CD1c-positive myeloid dendritic cell (primary cell): ENCODE measurements around the gene LSMEM2.

Source experiments
- DNase-seq: peaks from one replicate; pipeline ENCODE4 v3.0.0-alpha.2; 2016; ENCODE audit errors: extremely low spot score

Gene LSMEM2

DNA sequence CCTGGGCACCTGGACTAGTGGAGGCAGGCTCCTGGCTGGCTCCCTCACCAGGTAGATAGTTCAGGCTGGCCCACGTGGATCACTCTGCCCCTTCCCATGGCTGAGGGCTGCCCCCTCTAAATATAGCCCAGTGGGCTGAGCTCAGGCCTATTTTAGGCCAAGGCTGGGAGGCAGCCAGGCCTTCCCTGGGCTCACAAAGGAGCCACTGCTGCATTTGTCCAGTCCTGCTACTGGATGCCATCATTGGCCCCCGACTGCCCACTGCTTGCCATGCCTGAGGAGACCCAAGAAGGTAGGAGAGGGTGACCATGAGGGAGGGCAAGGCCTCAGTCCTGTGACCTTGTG lies at the start of gene LSMEM2:
Gene LSMEM2 (plus strand): TSS at position 208 of the 345 bp plus-strand sequence. CDS start 27 bp downstream, at position 235.
- DNase-seq = no peak

GRCh38 chr3:50229490-50229889 lies 49.4 kb upstream of the LSMEM2 start:
- DNase-seq = no peak

- DNase-seq = peak; percentile 65
Observed at GRCh38 chr3:50230104-50230793, 48.6 kb upstream of the LSMEM2 start.

DNA sequence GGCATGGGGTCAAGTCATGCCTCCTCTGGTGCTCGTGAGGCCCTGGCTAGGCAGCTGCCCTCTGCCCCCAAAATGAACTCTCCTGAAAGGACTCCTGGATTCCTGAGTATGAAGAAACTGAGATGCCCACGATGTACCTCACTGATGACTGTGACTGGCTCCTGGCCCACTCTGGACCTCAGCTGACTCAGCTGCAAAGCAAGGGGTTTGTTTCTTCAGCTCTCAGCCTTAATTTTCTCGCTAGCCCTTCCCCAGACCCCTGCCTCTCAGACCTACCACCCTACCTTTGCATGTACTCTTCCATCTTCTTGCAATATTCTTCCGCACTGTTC lies 48.1 kb upstream of the LSMEM2 start:
- no peak for DNase-seq

DNA sequence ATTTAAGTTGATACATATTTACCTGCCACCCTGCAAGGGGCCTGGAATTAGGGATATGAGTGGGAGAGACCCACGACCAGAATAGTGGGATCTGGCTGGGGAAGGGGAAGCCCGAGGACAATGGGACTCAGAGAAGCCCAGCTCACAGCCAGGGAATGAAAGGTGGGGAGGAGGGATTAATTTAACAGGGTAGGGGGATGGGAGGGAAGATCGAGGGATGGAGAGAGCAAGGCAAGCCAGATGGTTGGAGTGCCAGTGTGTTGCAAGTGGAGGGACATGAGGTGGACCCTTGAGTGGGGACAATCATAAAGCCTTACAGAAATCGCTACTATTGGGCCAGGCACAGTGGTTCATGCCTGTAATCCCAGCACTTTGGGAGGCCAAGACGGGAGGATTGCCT lies 47.3 kb upstream of the LSMEM2 start:
- DNase-seq = no peak

DNA sequence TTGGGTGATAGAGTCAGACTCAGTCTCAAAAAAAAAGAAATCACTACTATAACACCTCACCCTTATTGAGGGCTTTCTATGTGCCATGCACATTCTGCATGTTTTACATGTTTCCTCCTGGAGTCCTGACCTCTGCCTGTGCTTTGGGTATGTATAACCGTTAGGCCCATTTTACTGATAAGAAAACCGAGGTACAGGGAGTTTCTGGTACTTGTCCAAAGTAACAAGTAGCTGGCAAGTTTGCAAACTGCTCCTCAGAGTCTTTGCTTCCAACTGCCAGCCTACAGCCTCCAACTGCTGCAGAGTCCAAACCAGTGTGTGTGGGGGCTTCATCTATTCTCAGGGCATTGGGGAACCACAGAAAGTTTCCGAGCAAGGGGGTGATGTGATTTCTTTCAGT lies 46.6 kb upstream of the LSMEM2 start:
- DNase-seq = no peak

DNA sequence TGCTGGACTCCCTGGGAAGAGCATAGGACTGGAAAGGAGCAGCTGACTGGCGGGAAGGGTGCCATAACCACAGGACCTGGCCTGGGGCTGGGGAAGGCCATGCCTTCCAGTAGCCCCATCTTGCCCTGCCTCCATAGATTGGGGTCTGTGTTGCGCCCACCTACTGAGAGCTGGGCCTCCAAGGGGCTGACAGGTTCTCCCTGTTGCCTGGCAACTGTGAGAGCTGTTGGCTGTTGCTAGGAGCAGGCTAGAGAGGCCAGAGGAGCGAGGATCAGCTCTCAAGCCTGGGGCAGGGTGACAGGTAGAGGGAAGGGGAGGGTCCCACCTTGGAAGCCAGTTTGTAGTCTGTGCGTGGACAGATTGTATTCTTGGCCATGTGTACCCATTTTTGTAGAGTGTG lies 45.7 kb upstream of the LSMEM2 start:
- no peak for DNase-seq

GRCh38 chr3:50235716-50236483 lies 43.0 kb upstream of the LSMEM2 start, which contains the start of gene GNAI2:
Gene GNAI2 (plus strand): TSS chr3:50236204. CDS start chr3:50236336, 132 bp downstream.
- DNase-seq = peak; percentile 99

DNA sequence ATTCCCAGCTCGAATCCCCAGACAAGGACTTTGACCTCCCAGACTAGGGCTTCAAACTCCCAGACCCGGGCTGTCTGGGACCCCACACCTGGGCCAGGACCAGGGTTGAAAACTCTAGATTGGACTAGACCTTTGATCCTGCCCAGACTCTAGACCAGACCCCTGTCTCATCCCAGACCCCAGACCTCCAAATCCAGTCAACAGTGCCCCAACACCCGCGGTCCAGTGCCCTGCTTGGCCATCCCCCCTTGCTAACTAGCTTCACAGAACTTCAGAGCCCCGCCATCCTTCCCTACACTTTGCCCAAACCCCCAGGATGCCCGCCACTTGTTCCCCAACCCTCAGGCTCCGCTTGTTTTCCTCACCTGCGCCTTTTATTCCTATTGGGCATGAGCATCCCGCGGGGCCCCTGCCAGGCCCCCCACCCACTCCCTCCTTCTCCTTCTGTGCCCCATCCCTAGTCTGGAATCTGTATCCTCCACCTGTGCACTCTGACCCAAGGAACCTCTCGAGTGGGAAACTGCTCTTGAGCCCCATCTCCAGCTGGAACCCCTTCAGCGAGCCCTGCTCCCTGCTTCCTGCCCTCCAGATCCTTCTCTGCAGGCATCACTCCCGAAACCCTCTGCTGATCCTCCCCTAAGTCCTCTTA lies 42.3 kb upstream of the LSMEM2 start:
- DNase-seq = no peak

GRCh38 chr3:50237133-50237651 lies 41.7 kb upstream of the LSMEM2 start:
- peak; percentile 55 for DNase-seq

- peak; percentile 95 for DNase-seq
Observed at GRCh38 chr3:50237754-50238548, 40.9 kb upstream of the LSMEM2 start.

- DNase-seq = peak; percentile 55
Observed at GRCh38 chr3:50238549-50239026, 40.3 kb upstream of the LSMEM2 start.

- DNase-seq = no peak
Observed at GRCh38 chr3:50239649-50240048, 39.2 kb upstream of the LSMEM2 start.

GRCh38 chr3:50241163-50241562 lies 37.7 kb upstream of the LSMEM2 start:
- DNase-seq = no peak

DNA sequence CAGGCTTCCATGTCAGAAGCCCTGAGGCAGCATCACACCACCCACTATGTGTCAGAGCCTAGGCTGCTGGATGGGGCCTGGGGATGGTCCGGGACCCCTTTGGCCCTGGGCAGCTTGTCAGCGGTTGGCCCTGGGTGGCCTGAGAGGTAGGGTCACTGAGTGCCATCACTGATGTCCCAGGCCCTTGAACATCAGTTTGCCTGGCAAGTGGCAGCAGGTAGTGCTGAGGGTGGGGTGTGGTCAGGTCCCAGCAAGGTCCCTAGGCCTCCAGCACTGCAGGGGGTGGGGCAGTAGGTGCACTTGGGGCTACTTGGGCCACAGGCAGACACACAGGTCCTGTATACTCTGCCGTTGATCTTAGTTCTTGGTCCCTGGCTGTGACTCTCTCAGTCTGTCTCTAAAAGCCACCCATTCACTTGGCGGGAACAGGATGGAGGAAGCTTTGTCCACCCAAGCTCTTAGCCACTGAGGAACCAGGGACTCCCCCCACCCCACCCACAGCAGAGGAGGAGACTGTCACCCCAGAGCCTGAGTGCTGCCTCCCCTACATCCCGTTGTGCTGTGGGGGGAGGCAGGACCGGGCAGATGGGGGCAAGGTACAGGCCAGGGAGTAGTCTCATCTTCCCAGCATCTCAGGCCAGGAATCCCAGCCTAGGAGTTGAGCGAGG lies 37.0 kb upstream of the LSMEM2 start:
- DNase-seq = peak; percentile 49

DNA sequence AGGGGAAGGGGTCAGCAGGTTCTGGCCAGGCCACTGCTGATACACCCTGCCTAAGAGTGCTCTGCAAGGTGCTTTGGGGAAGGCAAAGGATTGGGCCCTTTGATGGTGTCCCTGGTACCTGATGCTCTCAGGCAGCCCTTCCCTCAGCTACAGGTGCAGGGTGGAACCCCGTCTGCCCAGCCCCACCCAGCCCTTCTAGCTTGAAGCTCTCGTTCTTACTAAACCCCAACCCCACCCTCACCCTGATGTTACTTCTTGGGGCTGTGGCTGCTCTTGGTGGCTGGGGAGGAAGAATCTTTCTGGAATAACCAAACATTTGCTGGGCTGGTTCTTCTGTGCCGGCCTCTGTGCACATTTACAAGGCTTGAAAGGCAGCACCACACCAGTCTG lies 36.5 kb upstream of the LSMEM2 start:
- no peak for DNase-seq

- peak; percentile 92 for DNase-seq
Observed at GRCh38 chr3:50242851-50243542, 35.9 kb upstream of the LSMEM2 start.

DNA sequence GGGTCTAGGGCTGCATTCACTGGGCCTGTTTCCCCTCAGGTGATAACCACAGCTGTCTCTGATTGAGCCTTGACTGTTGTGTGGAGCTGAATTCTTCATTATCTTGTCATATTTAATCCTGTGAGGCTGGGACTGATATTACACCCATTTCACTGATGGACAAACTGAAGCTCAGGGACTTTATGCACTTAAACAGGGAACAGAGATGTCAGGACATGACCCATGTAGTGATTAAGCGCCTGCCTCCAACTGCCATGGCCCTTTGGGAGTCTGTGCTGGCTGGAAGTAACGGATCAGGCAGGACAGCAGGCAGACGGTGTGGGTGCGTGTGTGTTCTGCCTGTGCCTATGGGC lies 35.4 kb upstream of the LSMEM2 start:
- DNase-seq = no peak

DNA sequence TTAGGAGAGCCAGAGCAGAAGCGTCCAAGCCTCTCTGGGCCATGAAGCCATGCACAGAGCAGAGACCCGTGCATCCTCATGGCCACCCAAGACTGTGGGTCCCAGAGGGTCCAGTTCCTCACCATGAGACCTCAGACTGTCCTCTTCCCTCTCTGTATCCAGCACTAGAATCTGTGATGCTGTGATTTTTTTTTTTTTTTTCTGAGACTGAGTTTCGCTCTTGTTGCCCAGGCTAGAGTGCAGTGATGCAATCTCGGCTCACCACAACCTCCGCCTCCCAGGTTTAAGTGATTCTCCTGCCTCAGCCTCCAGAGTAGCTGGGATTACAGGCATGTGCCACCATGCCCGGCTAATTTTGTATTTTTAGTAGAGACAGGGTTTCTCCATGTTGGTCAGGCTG lies 34.1 kb upstream of the LSMEM2 start:
- peak; percentile 53 for DNase-seq

DNA sequence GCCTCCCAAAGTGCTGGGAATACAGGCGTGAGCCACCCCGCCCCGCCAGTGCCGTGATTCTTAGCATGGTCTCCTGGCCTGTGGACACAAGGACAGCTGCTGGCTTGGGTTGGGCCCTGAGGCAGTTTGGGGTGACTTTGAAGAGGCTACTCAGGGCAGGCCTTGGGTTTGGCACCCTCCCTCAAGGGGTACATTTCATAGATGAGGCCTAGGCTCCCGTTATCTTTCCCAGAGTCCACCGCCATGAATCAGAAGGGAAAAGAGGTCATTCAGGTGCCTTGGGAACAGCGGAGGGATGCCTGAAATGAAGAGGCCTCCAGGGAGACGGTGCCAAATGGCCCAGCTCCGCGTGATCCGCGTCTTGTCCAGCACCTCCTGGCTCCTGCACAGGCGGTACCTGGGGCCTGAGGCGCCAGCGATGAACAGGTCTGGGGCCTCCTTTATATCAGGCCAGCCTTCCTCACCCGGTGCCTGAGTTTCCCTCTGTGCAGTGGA lies 33.6 kb upstream of the LSMEM2 start:
- no peak for DNase-seq
